K562 (cell line): ENCODE measurements around the gene LILRA6. TPM values are rescaled to one million over a fixed set of nuclear protein-coding genes. Genes with fewer than 3 reads are reported as not detected.

Experiments
- ADNP ChIP-seq: fragments of 200-800 bp; sonication (Bioruptor generic); IDR thresholded peaks from 2 replicates; pipeline ENCODE4 v1.6.1; 2016; ENCODE audit warnings: missing genetic modification characterization, missing compliant biosample characterization
- BCOR ChIP-seq: fragments of 450-650 bp; IDR thresholded peaks from 2 replicates; pipeline ENCODE4 v1.6.1; 2016
- FOXK1 ChIP-seq: sonication (generic); formaldehyde crosslinking; IDR thresholded peaks from 2 replicates; pipeline ENCODE4 v1.8.0; 2022; ENCODE audit warnings: missing genetic modification reagents, mild to moderate bottlenecking, borderline replicate concordance
- HDAC2 ChIP-seq: fragments of 450-650 bp; IDR thresholded peaks from 2 replicates; pipeline ENCODE4 v1.6.1; 2016; ENCODE audit warnings: mild to moderate bottlenecking
- NFIX ChIP-seq: fragments of 250-450 bp; sonication (Bioruptor Pico); IDR thresholded peaks from 2 replicates; pipeline ENCODE4 v1.4.0; 2020; ENCODE audit warnings: low read depth, mild to moderate bottlenecking, moderate library complexity
- POLR2B ChIP-seq: fragments of 450-650 bp; IDR thresholded peaks from 2 replicates; pipeline ENCODE4 v1.6.1; 2018; ENCODE audit warnings: low read depth; ENCODE audit not compliant: partially characterized antibody
- PRPF4 ChIP-seq: fragments of 200-400 bp; formaldehyde crosslinking; IDR thresholded peaks from one replicate; pipeline ENCODE4 v1.6.1; 2017; ENCODE audit warnings: low read length, low read depth, mild to moderate bottlenecking; ENCODE audit not compliant: insufficient read depth, poor library complexity, severe bottlenecking
- RBM17 ChIP-seq: fragments of 200-400 bp; formaldehyde crosslinking; IDR thresholded peaks from 2 replicates; pipeline ENCODE4 v1.6.1; 2017; ENCODE audit warnings: low read depth, mild to moderate bottlenecking, low read length, borderline replicate concordance
- RBM25 ChIP-seq: fragments of 200-400 bp; formaldehyde crosslinking; IDR thresholded peaks from 2 replicates; pipeline ENCODE4 v1.6.1; 2018; ENCODE audit warnings: low read length, low read depth, moderate library complexity; ENCODE audit not compliant: severe bottlenecking
- RNF2 ChIP-seq: sonication (generic); IDR thresholded peaks from 2 replicates; pipeline ENCODE4 v1.6.1; 2016
- SIX5 ChIP-seq, 2 experiments: IDR thresholded peaks; 2 replicates each; pipeline ENCODE4 v1.6.1; 2011; ENCODE audit warnings: low read length in 2 of 2, borderline replicate concordance in 1 of 2, low read depth in 1 of 2, mild to moderate bottlenecking in 1 of 2, moderate library complexity in 1 of 2; ENCODE audit not compliant: insufficient read depth in 1 of 2
- SMARCA4 ChIP-seq: fragments of 450-650 bp; IDR thresholded peaks from 2 replicates; pipeline ENCODE4 v1.6.1; 2016
- TCFL5 ChIP-seq: fragments of 250-450 bp; sonication (Bioruptor Pico); conservative IDR thresholded peaks from 2 replicates; pipeline ENCODE4 v1.6.1; 2021; ENCODE audit warnings: mild to moderate bottlenecking, moderate library complexity, matching md5 sums
- YBX1 ChIP-seq: fragments of 450-650 bp; IDR thresholded peaks from 2 replicates; pipeline ENCODE4 v1.7.1; 2016; ENCODE audit warnings: mild to moderate bottlenecking
- polyA plus RNA-seq, 8 experiments: library from polyadenylated mRNA; depleted of rRNA in 4 of 8; stranded (reverse) in 5 of 8; unstranded in 3 of 8; fragments of >200 nt; fragmentation: Nextera tagmentation in 2 of 8; fragmentation: Illumina TruSeq in 1 of 8; extraction: Ambion mirVana in 2 of 8; extraction: Trizol in 1 of 8; gene quantifications; 2 replicates each; pipeline versions ENCODE4 v1.2.1 to v1.2.3, GENCODE V29; 2011 to 2014; ENCODE audit warnings: inconsistent platforms in 1 of 8, missing spikeins in 1 of 8
- total RNA-seq, 7 experiments: library from RNA; depleted of rRNA in 6 of 7; stranded (reverse); fragments of >200 nt in 6 of 7; fragmentation: Illumina TruSeq in 2 of 7; extraction: Trizol in 2 of 7; gene quantifications; 2 replicates each; pipeline versions ENCODE4 v1.2.1 to v1.2.3, GENCODE V29; 2011 to 2021; ENCODE audit warnings: low replicate concordance in 1 of 7
- TF ChIP-seq, protein P1 (sequence below): fragments of 450-650 bp; IDR thresholded peaks from 2 replicates; pipeline ENCODE4 v1.6.1; 2018; ENCODE audit not compliant: partially characterized antibody
- TF ChIP-seq, protein P2 (sequence below): sonication (generic); formaldehyde crosslinking; IDR thresholded peaks from 2 replicates; pipeline ENCODE4 v1.8.0; 2022; ENCODE audit warnings: missing genetic modification reagents, mild to moderate bottlenecking, moderate library complexity, borderline replicate concordance
- TF ChIP-seq, protein P3 (sequence below): sonication (generic); formaldehyde crosslinking; IDR thresholded peaks from 2 replicates; pipeline ENCODE4 v1.8.1; 2022; ENCODE audit warnings: missing genetic modification reagents

Gene LILRA6
- total and polyA plus RNA-seq, 9 of the 15 experiments (the other 6 are each of a cell fraction or from before 2014, with no cell fraction given), result 0.03 TPM; not detected in 8

DNA sequence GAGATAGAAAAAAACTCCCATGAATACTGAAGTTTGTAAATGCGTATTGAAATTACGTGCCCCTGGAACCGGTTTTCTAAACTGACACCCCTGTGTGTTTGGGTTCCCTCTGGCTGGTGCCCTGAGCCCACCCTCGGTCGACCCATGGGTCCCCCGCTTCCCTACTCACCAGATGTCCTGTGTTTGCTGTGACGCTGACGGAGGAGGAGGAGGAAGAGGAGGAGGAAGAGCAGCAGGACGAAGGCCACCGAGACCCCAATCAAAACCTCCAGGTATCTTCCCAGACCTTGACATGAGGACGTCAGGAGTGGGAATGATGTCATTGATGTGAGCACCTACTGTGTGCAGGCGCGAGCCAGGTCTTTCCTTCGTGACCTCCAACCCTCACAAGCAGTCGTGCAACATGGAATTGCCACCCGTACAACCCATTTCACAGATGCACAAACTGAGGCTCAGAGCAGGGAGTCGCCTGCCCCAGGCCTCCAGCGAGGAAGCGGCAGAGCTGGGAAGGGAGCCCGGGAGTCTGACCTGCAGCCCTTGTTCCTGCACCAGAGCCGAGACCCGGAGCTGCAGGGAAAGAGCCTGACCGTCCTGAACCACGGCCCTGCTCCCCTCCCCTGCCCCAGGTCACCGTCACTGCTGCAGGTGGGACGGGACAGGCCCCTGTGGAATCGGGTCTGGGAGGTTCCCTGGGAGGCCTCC, 23.5 kb downstream of the LILRA6 start (continued):
- no peak for TF ChIP-seq SIX5 (IDR thresholded peaks at IDR 0.05; ENCODE audit: borderline replicate concordance in 1 of 2, insufficient read depth in 1 of 2, low read depth in 1 of 2, low read length in 2 of 2)
- peak; percentile 78 for TF ChIP-seq ADNP (tag)
- no peak for TF ChIP-seq POLR2B
- TF ChIP-seq, protein P1, sequence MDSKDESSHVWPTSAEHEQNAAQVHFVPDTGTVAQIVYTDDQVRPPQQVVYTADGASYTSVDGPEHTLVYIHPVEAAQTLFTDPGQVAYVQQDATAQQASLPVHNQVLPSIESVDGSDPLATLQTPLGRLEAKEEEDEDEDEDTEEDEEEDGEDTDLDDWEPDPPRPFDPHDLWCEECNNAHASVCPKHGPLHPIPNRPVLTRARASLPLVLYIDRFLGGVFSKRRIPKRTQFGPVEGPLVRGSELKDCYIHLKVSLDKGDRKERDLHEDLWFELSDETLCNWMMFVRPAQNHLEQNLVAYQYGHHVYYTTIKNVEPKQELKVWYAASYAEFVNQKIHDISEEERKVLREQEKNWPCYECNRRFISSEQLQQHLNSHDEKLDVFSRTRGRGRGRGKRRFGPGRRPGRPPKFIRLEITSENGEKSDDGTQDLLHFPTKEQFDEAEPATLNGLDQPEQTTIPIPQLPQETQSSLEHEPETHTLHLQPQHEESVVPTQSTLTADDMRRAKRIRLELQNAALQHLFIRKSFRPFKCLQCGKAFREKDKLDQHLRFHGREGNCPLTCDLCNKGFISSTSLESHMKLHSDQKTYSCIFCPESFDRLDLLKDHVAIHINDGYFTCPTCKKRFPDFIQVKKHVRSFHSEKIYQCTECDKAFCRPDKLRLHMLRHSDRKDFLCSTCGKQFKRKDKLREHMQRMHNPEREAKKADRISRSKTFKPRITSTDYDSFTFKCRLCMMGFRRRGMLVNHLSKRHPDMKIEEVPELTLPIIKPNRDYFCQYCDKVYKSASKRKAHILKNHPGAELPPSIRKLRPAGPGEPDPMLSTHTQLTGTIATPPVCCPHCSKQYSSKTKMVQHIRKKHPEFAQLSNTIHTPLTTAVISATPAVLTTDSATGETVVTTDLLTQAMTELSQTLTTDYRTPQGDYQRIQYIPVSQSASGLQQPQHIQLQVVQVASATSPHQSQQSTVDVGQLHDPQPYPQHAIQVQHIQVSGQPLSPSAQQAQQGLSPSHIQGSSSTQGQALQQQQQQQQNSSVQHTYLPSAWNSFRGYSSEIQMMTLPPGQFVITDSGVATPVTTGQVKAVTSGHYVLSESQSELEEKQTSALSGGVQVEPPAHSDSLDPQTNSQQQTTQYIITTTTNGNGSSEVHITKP, result no peak
- TF ChIP-seq RBM17, result no peak
- TF ChIP-seq YBX1, result no peak
- TF ChIP-seq TCFL5 (CRISPR knock-in tag), result no peak
- TF ChIP-seq NFIX, result no peak
- no peak for TF ChIP-seq PRPF4
- peak; percentile 95 for TF ChIP-seq RBM25
- TF ChIP-seq, protein P2, sequence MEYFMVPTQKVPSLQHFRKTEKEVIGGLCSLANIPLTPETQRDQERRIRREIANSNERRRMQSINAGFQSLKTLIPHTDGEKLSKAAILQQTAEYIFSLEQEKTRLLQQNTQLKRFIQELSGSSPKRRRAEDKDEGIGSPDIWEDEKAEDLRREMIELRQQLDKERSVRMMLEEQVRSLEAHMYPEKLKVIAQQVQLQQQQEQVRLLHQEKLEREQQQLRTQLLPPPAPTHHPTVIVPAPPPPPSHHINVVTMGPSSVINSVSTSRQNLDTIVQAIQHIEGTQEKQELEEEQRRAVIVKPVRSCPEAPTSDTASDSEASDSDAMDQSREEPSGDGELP (CRISPR knock-in tag), result no peak
- no peak for TF ChIP-seq RNF2
- TF ChIP-seq BCOR, result peak; percentile 97
- peak; percentile 79 for TF ChIP-seq HDAC2
- TF ChIP-seq FOXK1 (CRISPR knock-in tag), result no peak
- TF ChIP-seq, protein P3, sequence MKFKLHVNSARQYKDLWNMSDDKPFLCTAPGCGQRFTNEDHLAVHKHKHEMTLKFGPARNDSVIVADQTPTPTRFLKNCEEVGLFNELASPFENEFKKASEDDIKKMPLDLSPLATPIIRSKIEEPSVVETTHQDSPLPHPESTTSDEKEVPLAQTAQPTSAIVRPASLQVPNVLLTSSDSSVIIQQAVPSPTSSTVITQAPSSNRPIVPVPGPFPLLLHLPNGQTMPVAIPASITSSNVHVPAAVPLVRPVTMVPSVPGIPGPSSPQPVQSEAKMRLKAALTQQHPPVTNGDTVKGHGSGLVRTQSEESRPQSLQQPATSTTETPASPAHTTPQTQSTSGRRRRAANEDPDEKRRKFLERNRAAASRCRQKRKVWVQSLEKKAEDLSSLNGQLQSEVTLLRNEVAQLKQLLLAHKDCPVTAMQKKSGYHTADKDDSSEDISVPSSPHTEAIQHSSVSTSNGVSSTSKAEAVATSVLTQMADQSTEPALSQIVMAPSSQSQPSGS (CRISPR knock-in tag), result no peak
- no peak for TF ChIP-seq SMARCA4
